ENCODE measurements around the gene POU6F2.

The POU6F2 gene

GRCh38 chr7:39461263-39461820 lies 483.6 kb downstream of the POU6F2 start:
- DNase-seq: no peak

- DNase-seq: no peak
Observed at GRCh38 chr7:39463252-39463651, 485.5 kb downstream of the POU6F2 start.

GRCh38 chr7:39464350-39465054 lies 486.8 kb downstream of the POU6F2 start:
- no peak for DNase-seq

- DNase-seq: peak; percentile 6
Observed at GRCh38 chr7:39465055-39465929, 487.6 kb downstream of the POU6F2 start.

- DNase-seq: no peak
Observed at GRCh38 chr7:39468261-39468660, 490.6 kb downstream of the POU6F2 start.

- DNase-seq: no peak
Observed at GRCh38 chr7:39468808-39469374, 491.2 kb downstream of the POU6F2 start.

- no peak for DNase-seq
Observed at GRCh38 chr7:39480901-39481300, 503.2 kb downstream of the POU6F2 start.

- no peak for DNase-seq
Observed at GRCh38 chr7:39488467-39489393, 511.0 kb downstream of the POU6F2 start.

- no peak for DNase-seq
Observed at GRCh38 chr7:39490296-39490695, 512.6 kb downstream of the POU6F2 start.

GRCh38 chr7:39493934-39494333 lies 516.2 kb downstream of the POU6F2 start:
- DNase-seq: no peak

- no peak for DNase-seq
Observed at GRCh38 chr7:39501358-39501757, 523.6 kb downstream of the POU6F2 start.

- no peak for DNase-seq
Observed at GRCh38 chr7:39504963-39505362, 527.3 kb downstream of the POU6F2 start.

- no peak for DNase-seq
Observed at GRCh38 chr7:39507866-39508551, 530.3 kb downstream of the POU6F2 start.

- DNase-seq: no peak
Observed at GRCh38 chr7:39509436-39509835, 531.7 kb downstream of the POU6F2 start.

- DNase-seq: no peak
Observed at GRCh38 chr7:39509912-39510311, 532.2 kb downstream of the POU6F2 start.

- no peak for DNase-seq
Observed at GRCh38 chr7:39510864-39511354, 533.2 kb downstream of the POU6F2 start.

GRCh38 chr7:39515534-39516228 lies 538.0 kb downstream of the POU6F2 start:
- no peak for DNase-seq

- DNase-seq: no peak
Observed at GRCh38 chr7:39516498-39516897, 538.8 kb downstream of the POU6F2 start.

GRCh38 chr7:39517240-39517639 lies 539.5 kb downstream of the POU6F2 start:
- no peak for DNase-seq
